Osteocyte (in vitro differentiated cells): ENCODE data around the gene CEP162. TPM values are rescaled to one million over a fixed set of nuclear protein-coding genes. Genes with fewer than 3 reads are reported as not detected.
A peak's percentile ranks its signal among the peaks of the same experiment; 100 is the strongest.
"Not testable (repeated sequence)": the region's sequence is repeated elsewhere in the genome, so short reads cannot be mapped to it uniquely, and the experiment has no call there.

Experiments
- DNase-seq: peaks from one replicate; pipeline ENCODE4 v3.0.0; 2021; ENCODE audit warnings: mixed read lengths; ENCODE audit not compliant: unreplicated experiment; ENCODE audit errors: extremely low spot score
- H3K27ac Mint-ChIP-seq: one replicate; pipeline ENCODE4 v1.8.0; 2021; ENCODE audit warnings: mild to moderate bottlenecking, mixed read lengths; ENCODE audit not compliant: unreplicated experiment
- H3K27me3 Mint-ChIP-seq: one replicate; pipeline ENCODE4 v1.8.0; 2021; ENCODE audit warnings: mixed read lengths; ENCODE audit not compliant: unreplicated experiment
- H3K36me3 Mint-ChIP-seq: one replicate; pipeline ENCODE4 v1.8.0; 2021; ENCODE audit warnings: mixed read lengths; ENCODE audit not compliant: unreplicated experiment
- H3K4me1 Mint-ChIP-seq: one replicate; pipeline ENCODE4 v1.8.0; 2021; ENCODE audit warnings: mixed read lengths; ENCODE audit not compliant: unreplicated experiment
- H3K4me3 Mint-ChIP-seq: one replicate; pipeline ENCODE4 v1.8.0; 2021; ENCODE audit warnings: mild to moderate bottlenecking, moderate library complexity, mixed read lengths; ENCODE audit not compliant: unreplicated experiment
- H3K9me3 Mint-ChIP-seq: one replicate; pipeline ENCODE4 v1.8.0; 2021; ENCODE audit warnings: mixed read lengths; ENCODE audit not compliant: unreplicated experiment
- CTCF ChIP-seq: fragments of 200-600 bp; sonication (generic); IDR thresholded peaks from 2 replicates; pipeline ENCODE4 v1.5.0; 2021; ENCODE audit warnings: antibody characterized with exemption, mild to moderate bottlenecking, moderate library complexity
- total RNA-seq: library from RNA; stranded (reverse); gene quantifications from 2 replicates; pipeline ENCODE4 v1.2.1, GENCODE V29; 2021

Gene CEP162
- total RNA-seq, 1 donor from 2014 or later: 10.1 TPM

- no peak overlapping the region for H3K4me3 Mint-ChIP-seq
- no peaks in the 10 kb centered on the region for H3K4me1 Mint-ChIP-seq
- DNase-seq: no peak
- H3K36me3 Mint-ChIP-seq: no peaks in the 10 kb centered on the region
- no peak for TF ChIP-seq CTCF
- H3K27ac Mint-ChIP-seq: no peak overlapping the region
- no peaks in the 10 kb centered on the region for H3K9me3 Mint-ChIP-seq
- H3K27me3 Mint-ChIP-seq: no peaks in the 10 kb centered on the region
Measured at GRCh38 chr6:84218091-84218490, 9.4 kb downstream of the CEP162 start.

GRCh38 chr6:84213217-84213616 lies 14.2 kb downstream of the CEP162 start:
- peaks cover 24% of the 10 kb centered on the region for H3K36me3 Mint-ChIP-seq
- DNase-seq: no peak
- TF ChIP-seq CTCF: no peak
- no peaks in the 10 kb centered on the region for H3K4me1 Mint-ChIP-seq
- H3K9me3 Mint-ChIP-seq: no peaks in the 10 kb centered on the region
- H3K4me3 Mint-ChIP-seq: no peak overlapping the region
- no peak overlapping the region for H3K27ac Mint-ChIP-seq
- no peaks in the 10 kb centered on the region for H3K27me3 Mint-ChIP-seq

- no peak overlapping the region for H3K27ac Mint-ChIP-seq
- no peaks in the 10 kb centered on the region for H3K27me3 Mint-ChIP-seq
- no peak for TF ChIP-seq CTCF
- H3K36me3 Mint-ChIP-seq: peaks cover 39% of the 10 kb centered on the region
- H3K4me1 Mint-ChIP-seq: peaks cover 16% of the 10 kb centered on the region
- H3K4me3 Mint-ChIP-seq: no peak overlapping the region
- H3K9me3 Mint-ChIP-seq: no peaks in the 10 kb centered on the region
- DNase-seq: no peak
Measured at GRCh38 chr6:84204011-84204410, 23.4 kb downstream of the CEP162 start.

- H3K9me3 Mint-ChIP-seq, DNase-seq, H3K27me3 Mint-ChIP-seq, H3K4me3 Mint-ChIP-seq, H3K27ac Mint-ChIP-seq: not testable (repeated sequence)
- H3K4me1 Mint-ChIP-seq: peaks cover 16% of the 10 kb centered on the region
- H3K36me3 Mint-ChIP-seq: peaks cover 37% of the 10 kb centered on the region
Measured at GRCh38 chr6:84199987-84200386, 27.5 kb downstream of the CEP162 start.

GRCh38 chr6:84197708-84198107 lies 29.7 kb downstream of the CEP162 start:
- no peak for DNase-seq
- TF ChIP-seq CTCF: peak; percentile 51
- no peak overlapping the region for H3K27ac Mint-ChIP-seq
- no peak overlapping the region for H3K4me3 Mint-ChIP-seq
- H3K4me1 Mint-ChIP-seq: peaks cover 23% of the 10 kb centered on the region
- no peaks in the 10 kb centered on the region for H3K9me3 Mint-ChIP-seq
- H3K27me3 Mint-ChIP-seq: no peaks in the 10 kb centered on the region
- H3K36me3 Mint-ChIP-seq: peaks cover 31% of the 10 kb centered on the region

GRCh38 chr6:84193114-84193708 lies 34.2 kb downstream of the CEP162 start:
- H3K36me3 Mint-ChIP-seq: peaks cover 42% of the 10 kb centered on the region
- no peaks in the 10 kb centered on the region for H3K9me3 Mint-ChIP-seq
- peak overlapping the region; percentile 77 for H3K27ac Mint-ChIP-seq
- no peak for TF ChIP-seq CTCF
- peaks cover 14% of the 10 kb centered on the region for H3K4me1 Mint-ChIP-seq
- no peak overlapping the region for H3K4me3 Mint-ChIP-seq
- no peaks in the 10 kb centered on the region for H3K27me3 Mint-ChIP-seq
- DNase-seq: no peak
